Type B pancreatic cell (in vitro differentiated cells): ENCODE data around the gene ANKRD16. TPM values are rescaled to one million over a fixed set of nuclear protein-coding genes. Genes with fewer than 3 reads are reported as not detected.

ENCODE experiments used
- DNase-seq: peaks from one replicate; pipeline ENCODE4 v3.0.0; 2021; ENCODE audit warnings: mixed read lengths; ENCODE audit not compliant: unreplicated experiment; ENCODE audit errors: extremely low spot score
- H3K27ac Mint-ChIP-seq: 2 replicates; pipeline ENCODE4 v1.8.0; 2021; ENCODE audit warnings: mild to moderate bottlenecking, mixed read lengths
- H3K27me3 Mint-ChIP-seq: 2 replicates; pipeline ENCODE4 v1.8.0; 2021; ENCODE audit warnings: mixed read lengths
- H3K36me3 Mint-ChIP-seq: 2 replicates; pipeline ENCODE4 v1.8.0; 2021; ENCODE audit warnings: mixed read lengths
- H3K4me1 Mint-ChIP-seq: one replicate; pipeline ENCODE4 v1.8.0; 2021; ENCODE audit warnings: mixed read lengths; ENCODE audit not compliant: unreplicated experiment
- H3K4me3 Mint-ChIP-seq: 2 replicates; pipeline ENCODE4 v1.8.0; 2021; ENCODE audit warnings: mild to moderate bottlenecking, mixed read lengths
- H3K9me3 Mint-ChIP-seq: 2 replicates; pipeline ENCODE4 v1.8.0; 2021; ENCODE audit warnings: mixed read lengths
- CTCF ChIP-seq: fragments of 200-600 bp; sonication (generic); conservative IDR thresholded peaks from 2 replicates; pipeline ENCODE4 v1.5.0; 2021; ENCODE audit warnings: antibody characterized with exemption, mild to moderate bottlenecking
- total RNA-seq: library from RNA; stranded (reverse); gene quantifications from 2 replicates; pipeline ENCODE4 v1.2.1, GENCODE V29; 2021; ENCODE audit warnings: low replicate concordance

Gene ANKRD16
- total RNA-seq, 1 donor from 2014 or later, result 15.3 TPM

- H3K4me3 Mint-ChIP-seq, result peak overlapping the region; percentile 5
- peaks cover 5% of the 10 kb centered on the region for H3K9me3 Mint-ChIP-seq
- no peak for DNase-seq
- TF ChIP-seq CTCF, result no peak
- peaks cover 38% of the 10 kb centered on the region for H3K36me3 Mint-ChIP-seq
- H3K4me1 Mint-ChIP-seq, result peaks cover 31% of the 10 kb centered on the region
- no peak overlapping the region for H3K27ac Mint-ChIP-seq
- H3K27me3 Mint-ChIP-seq, result no peaks in the 10 kb centered on the region
These were observed 3.6 kb upstream of the ANKRD16 start for GRCh38 chr10:5893321-5893720.

GRCh38 chr10:5892007-5892406 lies 2.3 kb upstream of the ANKRD16 start:
- Mint-ChIP-seq H3K27me3 (no peaks in the 10 kb centered on the region), H3K27ac (no peak overlapping the region)

GRCh38 chr10:5891009-5891408 lies 1.3 kb upstream of the ANKRD16 start:
- DNase-seq, result no peak
- Mint-ChIP-seq H3K4me1 (peaks cover 43% of the 10 kb centered on the region), H3K27me3 (no peaks in the 10 kb centered on the region), H3K27ac (peak overlapping the region; percentile 79), H3K4me3 (peak overlapping the region; percentile 98), H3K9me3 (no peaks in the 10 kb centered on the region), H3K36me3 (peaks cover 26% of the 10 kb centered on the region)
- no peak for TF ChIP-seq CTCF

More at GRCh38 chr10:5892007-5892406, 2.3 kb upstream of the ANKRD16 start:
- peaks cover 41% of the 10 kb centered on the region for H3K4me1 Mint-ChIP-seq
- H3K4me3 Mint-ChIP-seq, result peak overlapping the region; percentile 69
- no peak for DNase-seq
- TF ChIP-seq CTCF, result no peak
- peaks cover 29% of the 10 kb centered on the region for H3K36me3 Mint-ChIP-seq
- no peaks in the 10 kb centered on the region for H3K9me3 Mint-ChIP-seq

GRCh38 chr10:5890452-5890915 lies 791 bp upstream of the ANKRD16 start:
- peaks cover 47% of the 10 kb centered on the region for H3K4me1 Mint-ChIP-seq
- TF ChIP-seq CTCF, result no peak
- DNase-seq, result no peak
- H3K27me3 Mint-ChIP-seq, result no peaks in the 10 kb centered on the region
- no peaks in the 10 kb centered on the region for H3K9me3 Mint-ChIP-seq
- peaks cover 28% of the 10 kb centered on the region for H3K36me3 Mint-ChIP-seq
- H3K27ac Mint-ChIP-seq, result peak overlapping the region; percentile 79
- H3K4me3 Mint-ChIP-seq, result peak overlapping the region; percentile 98

GRCh38 chr10:5888843-5889623 lies 660 bp downstream of the ANKRD16 start:
- no peaks in the 10 kb centered on the region for H3K9me3 Mint-ChIP-seq
- H3K4me3 Mint-ChIP-seq, result peak overlapping the region; percentile 93
- no peaks in the 10 kb centered on the region for H3K27me3 Mint-ChIP-seq
- peaks cover 17% of the 10 kb centered on the region for H3K36me3 Mint-ChIP-seq
- H3K27ac Mint-ChIP-seq, result peak overlapping the region; percentile 82
- TF ChIP-seq CTCF, result no peak
- no peak for DNase-seq
- H3K4me1 Mint-ChIP-seq, result peaks cover 48% of the 10 kb centered on the region
